NCI-H69 (cell line): ENCODE measurements around the gene PTPRM.
A peak's percentile ranks its signal among the peaks of the same experiment; 100 is the strongest.

ENCODE experiments used
- DNase-seq: peaks from one replicate; lab custom pipeline; 2025; lab: John Stamatoyannopoulos, UW

PTPRM gene

DNA sequence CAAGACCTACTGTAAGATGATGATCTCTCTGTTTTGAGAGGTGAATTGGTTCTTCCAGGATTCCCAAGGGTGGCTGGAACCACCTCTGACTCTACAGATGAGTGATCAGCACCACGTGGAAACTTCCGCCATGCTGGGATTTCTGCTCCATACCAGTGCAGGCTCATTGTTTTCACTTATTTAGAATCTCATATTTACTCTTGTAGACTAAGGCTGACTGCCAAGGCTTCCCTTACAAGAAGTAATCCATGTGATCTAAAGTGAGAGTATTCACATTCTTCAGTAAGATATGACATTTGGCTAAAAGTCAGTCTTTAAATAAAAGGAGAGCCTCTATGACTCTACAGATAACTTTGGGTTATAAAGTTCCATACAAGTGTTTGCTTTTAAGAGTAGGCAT lies 719.2 kb downstream of the PTPRM start:
- no peak for DNase-seq

DNA sequence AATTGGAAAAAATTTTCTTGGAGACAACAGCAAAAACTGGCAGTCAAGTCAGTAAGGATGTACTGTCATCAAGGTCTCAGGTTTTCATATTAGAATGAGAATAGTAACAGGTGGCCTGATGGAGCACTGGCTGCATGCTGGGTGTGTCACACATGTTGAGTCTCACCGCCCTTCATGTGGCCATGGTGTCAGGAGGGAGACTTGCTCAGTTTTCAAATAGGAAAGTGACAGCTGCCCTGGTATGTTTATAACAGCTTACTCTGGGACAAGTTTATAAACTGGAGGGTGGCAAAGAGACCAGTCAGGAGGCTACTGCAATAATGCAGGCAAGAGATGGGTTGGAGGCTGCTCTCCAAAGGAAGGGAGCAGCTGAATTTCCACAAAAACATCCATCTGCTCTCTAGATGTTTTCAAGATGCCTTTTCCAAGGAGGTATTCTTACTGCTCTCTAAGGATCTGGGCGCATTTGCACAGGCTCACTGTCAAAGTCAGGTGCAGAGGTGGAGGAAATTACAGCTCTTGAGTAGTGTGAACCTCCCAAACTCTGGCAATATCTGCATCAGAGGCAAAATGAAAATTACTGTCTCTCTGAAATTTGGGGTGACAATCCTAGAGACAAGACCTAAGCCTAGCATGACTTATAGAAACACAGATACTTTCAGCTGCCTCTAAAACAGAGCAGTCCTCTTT lies 720.2 kb downstream of the PTPRM start:
- DNase-seq = peak; percentile 58

DNA sequence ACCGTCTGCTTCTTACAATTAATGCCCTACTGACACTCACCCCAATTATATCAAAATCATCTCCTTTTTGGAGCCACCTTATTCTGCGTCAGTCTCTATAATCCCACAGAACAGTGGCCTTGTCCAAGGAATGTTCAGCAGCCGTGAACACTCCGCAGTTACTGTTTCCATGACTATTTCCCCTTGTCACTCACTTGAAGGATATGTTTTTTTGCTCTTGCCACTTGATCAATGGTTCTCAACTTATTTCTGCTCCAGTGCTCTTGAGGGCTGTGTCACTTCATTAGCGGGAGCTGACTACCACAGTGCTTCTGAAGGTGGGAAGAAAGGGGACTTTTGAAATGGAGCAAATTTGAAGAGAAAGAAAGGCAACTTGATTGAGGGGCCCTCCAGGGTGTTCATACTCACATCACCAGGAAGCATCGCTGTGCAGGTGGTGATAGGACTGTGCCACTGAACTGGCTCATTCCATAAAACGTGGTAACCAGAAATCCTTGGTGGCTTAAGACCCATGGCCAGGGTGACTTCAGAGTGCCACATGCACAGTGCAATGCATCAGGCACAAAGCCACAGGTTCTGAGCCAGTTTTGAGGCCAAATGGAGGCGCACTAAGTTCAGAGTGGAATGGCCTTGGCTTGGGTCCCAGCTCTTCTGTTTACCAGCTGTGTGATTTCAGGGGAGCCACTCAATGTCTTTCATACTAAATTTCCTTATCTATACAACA lies 721.5 kb downstream of the PTPRM start:
- peak; percentile 54 for DNase-seq

DNA sequence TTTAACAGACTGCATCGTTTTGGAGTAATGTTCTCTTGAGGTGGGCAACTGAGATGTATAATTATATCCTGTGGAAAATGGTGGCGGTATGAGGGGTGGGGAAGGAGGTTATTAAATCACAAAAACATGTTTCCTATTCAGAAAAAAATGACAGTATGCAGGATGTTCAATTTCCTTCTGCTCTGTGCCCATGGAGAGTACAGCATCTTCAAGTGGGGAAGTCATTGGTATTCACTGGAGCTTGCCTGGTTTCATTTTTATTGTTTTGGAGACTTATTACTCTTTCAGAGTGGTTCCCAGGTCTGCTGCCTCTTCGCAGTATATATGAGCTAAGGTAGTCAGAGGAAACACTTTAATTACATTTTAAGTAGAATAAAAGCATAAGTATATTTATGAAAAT lies 723.3 kb downstream of the PTPRM start:
- DNase-seq = peak; percentile 37

DNA sequence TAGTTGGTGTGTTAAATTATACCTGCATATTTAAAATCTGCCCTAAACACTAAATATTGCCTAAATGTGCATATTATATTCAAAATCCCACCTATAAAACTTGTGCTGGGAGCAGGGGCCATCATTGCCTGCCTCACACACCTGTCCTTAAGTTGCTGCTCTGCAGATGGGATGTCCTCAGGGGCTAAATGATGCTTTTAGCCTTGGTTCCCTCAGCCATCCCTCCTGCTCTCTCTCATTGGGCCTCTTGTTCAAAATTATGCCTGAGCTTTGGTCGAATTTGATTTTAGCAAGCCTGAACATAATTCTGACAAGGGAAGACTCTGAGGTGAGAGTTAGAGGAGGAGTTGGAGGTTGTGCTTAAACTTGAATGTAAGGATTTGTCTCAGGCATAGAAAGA lies 723.8 kb downstream of the PTPRM start:
- no peak for DNase-seq

DNA sequence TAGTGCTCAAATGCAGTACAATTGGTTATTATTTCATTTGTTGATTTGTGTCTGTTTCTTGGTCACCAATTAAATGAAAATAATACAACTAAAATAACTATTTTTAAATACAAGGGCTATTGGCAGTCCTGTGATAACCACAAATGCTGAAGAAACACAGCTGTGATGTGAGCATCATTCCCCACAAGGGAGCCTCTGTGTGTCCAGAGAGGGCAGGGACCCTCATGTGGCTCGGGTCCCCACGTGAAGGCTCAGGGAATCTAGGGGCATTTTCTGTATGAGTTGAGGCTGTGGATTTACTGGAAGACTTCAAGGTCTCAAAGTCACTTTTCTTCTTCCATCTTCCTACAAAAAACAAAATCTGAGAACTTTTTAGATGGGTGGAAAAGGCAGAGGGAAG lies 726.1 kb downstream of the PTPRM start:
- DNase-seq = no peak

DNA sequence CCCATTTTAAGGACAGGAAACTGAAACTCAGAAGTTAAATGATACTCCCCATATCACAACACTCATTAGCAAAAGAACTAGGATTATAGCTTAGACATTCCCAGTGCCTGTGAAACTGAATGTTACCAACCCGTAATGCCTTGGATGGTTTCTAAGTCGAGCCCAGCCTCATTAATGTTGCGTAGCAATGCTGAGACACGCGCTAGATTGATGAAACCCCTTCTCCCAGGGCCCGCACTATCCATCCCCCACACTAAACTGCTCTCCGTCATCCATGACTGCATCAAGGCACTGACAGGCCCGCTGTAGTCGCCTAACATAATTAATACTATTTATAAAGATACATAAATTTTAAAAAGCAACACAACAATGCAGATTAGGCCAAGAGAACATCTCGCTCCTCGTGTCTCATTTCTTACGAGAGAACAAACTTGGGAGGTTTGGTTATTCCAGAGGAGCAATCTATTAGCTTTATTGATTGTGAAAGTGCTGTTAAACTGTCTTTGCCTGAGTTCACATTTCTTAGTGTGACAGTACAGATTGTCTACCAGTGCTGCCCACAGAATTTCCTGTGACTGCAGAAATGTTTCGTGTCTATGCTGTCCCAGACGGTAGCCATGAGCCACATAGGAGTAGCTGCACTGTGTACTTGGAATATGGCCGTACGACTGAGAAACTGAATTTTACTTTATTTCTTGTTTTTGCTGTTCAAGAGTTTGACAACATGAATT lies 729.9 kb downstream of the PTPRM start:
- peak; percentile 48 for DNase-seq

DNA sequence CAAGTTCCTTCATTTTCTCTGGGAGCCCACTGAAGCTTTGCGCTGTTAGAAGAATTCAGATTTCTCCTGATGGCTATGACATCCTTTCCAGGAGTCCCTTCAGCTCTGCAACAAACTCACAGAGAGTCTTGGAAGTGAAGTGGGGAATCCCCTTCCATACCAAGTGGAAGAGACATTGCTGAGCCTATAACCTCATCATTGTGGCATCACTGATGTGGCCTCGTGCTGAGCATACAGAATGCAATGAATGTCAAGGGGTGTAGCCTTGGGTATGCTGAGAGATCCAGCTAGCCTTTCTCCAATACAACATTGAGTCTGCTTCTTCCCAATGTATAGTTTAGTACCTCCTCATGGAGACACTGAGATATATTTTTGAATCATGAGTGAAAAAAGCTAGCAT lies 731.1 kb downstream of the PTPRM start:
- DNase-seq = no peak

DNA sequence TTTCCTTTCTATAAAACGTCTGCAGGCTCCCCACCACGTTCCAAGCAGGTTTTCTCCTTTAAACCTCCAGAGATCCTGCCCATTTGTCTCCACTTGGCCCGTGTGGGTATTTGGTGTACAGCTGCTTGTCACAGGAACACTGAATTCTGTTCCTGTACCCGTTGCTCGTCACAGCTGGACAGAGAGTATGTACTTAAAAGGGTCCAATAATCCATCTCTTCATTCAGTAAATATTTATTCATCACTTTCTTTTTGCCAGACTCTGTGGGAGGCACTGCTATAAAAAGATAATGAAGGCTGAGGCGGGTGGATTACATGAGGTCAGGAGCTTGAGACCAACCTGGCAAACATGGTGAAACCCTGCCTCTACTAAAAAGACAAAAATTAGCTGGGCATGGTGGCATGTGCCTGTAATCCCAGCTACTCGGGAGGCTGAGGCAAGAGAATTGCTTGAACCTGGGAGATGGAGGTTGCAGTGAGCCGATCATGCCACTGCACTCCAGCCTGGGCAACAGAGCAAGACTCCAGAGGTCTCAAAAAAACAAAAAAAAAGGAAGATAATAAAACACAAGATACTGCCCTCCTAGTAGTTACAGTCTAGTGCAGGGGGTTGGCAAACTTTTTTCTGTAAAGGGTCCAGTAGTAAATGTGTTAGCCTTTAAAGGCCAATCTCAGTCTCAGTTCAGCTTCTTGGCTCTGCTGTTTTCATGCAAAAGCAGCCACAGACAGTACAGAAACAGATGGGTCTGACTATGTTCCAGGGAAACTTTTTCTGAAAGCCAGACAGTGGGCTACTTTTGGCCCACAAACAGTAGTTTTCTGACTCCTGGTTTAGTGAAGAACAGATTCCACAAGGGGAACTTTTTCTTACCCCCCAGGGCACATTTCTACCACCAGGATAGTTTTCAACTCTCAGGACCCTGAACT lies 732.2 kb downstream of the PTPRM start:
- peak; percentile 99 for DNase-seq

DNA sequence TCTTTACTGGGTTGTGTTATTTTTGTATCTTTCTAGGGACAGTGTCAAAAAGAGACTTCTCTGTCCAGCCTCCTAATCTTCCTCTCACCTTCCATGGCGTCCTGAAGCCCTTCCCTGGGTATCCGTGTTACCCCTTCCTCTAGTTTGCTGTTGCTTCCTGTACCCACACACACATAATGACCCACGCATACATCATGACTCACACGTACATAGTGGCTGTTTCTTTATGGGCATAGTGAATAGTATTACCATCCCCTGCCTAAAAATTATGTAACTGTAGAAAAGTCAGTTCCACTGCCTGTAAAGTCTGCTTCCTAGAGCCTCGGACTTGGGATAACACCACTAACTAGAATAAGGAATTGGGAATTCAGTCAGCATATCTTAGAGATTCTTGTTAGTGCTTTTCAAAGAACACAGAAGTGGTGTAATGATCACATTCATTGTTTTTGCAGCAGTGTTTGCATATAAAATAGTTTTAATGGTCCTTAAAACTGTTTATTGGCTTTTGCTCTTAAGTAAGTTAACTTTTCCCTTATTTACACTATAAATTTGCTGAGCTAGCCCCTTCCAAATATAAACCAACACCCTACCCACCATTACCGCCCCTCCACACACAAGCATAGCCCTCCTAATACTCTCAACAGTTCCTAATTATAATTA lies 733.8 kb downstream of the PTPRM start:
- peak; percentile 47 for DNase-seq

DNA sequence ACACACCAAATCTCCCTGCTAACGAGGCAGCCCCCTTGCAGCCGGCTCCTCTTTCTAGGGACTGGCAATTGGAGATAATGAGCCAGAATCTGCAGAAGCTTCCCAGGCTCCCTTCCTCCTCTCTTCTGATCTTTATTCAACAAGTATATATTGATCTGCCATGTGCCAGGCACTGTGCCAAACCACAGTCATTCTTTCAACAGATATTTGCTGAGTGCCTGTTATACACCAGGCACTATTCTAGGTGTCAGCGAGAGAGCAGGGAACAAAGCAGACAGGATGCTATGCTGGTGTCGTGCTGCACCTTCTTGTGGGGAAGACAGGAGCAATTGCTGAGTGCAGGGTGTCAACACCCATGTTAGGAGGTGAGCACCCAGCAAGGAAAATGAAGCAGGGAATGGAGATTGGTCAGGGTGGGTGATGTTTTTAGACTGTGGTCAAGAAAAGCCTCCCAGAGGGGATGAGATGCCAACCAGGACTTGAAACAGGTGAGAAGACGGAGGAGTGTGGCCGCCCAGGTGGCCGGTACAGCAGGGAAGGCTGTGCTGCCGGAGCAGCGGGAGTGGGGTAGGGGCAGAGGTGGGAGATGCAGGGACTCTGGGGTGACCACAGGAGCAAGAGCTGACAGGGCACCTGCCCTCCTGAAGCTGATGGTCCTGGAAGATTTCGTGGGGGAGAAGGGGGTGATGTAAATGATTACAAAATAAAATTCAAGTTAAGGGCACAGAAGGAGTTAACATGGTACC lies 734.5 kb downstream of the PTPRM start:
- peak; percentile 91 for DNase-seq

DNA sequence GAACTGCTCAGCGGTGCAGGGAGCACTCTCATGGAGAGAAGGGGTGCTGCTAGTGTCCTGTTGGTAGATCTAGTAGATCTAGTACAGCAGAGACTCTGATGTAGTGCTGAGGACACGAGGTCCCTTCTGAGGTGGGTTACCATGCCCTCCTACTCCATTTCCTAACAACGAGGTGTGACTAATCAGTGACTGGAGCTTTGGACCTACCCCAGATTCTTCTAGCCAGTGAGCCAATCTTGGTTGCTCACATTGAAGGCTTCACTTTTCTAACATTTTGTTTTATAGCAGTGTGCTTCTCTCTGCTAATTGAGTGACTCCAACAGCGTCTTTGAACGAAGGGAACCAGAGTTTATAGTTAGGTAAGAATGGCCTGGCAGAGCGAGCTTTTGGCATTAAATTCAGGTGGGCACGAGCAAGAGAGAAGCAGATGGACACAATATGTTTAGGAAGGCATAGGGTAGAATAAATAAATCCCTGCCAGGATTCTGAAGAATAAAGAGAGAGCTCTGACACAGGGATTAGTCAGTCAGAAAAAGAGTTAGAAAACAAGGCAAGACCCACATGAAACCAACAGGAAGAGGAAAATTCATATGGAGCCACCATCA lies 736.1 kb downstream of the PTPRM start:
- no peak for DNase-seq

DNA sequence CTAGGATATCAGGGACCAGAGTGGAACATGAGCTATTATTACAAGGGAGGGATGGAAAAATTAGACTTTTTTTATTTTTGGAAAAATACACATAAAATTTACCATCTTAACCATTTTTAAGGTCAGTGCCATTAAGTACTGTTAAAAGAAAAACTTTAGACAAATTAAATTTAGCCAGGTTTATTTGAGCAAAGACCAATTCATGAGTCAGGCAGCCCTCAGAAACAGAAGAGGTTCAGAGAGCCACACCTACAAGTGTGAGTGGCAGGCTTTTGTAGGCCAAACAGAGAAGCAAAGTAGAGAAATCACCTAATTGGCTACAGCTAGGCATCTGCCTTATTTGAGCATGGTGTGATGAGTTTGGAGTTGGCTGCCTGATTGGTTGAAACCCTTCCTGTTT lies 740.8 kb downstream of the PTPRM start:
- peak; percentile 47 for DNase-seq

DNA sequence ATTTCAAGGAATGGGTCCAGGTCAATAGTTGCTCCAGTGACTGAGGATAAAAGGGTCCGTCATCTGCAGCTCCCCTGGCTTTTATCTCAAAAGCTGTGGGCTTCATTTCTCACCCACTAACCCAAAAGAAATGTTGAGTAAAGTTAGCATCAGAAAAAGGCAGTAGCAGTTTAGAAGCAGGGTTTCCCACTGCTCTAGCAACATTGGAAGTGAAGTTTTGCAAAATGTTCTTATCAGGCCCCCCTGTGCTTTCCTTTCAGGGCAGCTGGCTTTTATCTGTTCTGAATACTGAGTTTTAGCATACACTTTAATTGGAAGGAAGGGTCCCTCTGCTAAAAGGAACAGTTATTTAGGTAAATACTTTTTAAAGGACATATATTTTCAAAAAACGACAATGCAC lies 745.9 kb downstream of the PTPRM start:
- no peak for DNase-seq

DNA sequence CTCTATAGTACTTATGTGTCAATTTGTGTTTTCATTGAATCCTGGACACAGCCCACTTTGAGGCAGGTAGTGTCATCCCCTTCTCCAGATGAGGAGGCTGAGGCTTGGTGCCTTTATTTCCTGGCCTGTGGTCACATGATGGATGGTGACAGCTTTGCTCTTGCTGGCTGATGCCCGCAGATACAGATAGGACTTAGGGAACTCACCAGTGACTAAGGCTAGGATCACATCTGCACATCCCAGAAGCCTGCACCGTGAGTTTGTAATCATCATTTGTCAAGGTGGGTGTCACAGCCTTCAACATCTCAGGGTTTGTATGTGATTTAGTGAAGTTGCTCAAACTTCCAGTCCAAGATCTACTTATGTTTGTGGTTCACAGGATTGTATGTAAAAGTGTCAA lies 747.0 kb downstream of the PTPRM start:
- no peak for DNase-seq

DNA sequence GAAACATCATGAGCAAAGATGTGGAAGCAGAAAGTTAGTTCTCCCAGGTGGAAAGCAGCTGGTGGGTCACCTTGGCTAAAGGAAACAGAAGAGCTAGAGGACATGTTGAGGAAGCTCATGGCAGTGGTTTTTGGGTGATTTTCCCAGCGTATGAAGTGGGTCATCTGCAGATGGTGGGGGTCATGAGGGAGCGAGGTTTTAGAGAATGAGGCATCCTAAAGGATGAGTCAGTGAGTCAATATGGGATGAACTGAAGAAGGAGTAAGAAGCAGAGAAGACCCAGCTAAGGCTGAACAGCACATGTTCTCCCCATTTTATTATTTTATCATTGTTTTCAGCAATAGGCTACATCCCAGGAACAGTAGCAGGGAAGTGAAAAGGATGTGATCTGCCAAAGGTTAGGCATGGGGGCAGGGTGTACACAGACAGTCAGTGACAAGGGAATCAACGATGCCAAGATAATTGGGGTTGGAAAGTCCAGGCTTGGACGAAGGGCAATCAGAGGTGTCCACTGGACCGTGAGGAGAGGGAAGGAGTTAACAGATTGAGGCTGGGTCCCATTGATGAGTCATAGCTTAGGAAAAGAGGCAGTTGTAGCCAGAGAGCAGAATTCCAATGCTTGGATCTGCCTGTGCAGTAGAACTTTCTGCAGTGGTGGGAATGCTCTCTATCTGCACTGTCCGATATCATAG lies 752.8 kb downstream of the PTPRM start:
- DNase-seq = no peak

DNA sequence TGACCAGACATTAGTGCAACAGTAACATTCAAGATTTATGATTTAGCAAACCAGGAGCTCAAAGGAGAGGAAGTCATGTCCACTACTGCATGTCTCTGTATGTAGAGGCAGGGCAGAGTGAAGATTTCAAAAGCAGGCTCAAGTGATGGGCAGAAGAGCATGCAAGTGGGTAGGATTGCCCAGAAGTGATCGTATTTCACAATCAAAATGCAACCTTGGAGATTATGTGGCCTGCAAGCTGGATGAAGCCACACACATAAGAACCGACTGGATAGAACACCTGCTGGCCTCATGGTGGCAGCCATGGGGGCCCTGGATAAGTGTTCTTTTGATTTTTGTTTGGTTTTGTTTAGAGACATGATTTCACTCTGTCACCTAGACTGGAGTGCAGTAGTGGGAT lies 755.4 kb downstream of the PTPRM start:
- DNase-seq = peak; percentile 30

DNA sequence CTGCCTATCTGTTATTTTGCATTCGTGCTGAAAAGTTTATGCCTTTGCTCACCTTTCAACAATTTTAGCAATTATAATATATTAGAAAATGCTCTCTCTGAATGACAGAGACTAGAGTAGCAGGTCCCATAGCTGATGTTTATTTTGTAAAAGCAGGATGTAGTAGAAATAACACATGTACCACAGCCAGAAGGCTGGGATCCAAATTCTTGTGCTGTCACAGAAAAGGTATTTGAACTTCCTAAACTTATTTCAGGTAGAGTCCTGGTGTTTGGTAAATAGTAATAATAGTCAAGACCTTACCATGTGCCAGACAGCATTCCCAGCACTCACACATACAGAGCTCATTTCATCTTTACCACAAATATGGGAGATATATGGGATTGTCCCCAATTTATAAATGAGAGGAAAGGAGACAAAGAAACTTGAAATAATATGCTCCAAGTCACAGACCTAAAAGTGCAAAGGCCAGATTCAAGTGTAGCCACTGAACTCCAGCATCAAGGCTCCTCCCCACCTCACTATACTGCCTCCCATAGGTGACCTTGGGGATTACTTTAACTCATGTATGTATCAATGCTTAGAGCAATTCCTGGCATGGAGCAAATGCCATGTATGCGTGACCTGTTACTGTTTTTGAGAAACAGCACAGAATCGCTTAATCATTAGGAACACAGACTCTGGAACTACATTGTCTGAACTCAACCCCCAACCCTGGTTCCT lies 757.4 kb downstream of the PTPRM start:
- DNase-seq = peak; percentile 40

DNA sequence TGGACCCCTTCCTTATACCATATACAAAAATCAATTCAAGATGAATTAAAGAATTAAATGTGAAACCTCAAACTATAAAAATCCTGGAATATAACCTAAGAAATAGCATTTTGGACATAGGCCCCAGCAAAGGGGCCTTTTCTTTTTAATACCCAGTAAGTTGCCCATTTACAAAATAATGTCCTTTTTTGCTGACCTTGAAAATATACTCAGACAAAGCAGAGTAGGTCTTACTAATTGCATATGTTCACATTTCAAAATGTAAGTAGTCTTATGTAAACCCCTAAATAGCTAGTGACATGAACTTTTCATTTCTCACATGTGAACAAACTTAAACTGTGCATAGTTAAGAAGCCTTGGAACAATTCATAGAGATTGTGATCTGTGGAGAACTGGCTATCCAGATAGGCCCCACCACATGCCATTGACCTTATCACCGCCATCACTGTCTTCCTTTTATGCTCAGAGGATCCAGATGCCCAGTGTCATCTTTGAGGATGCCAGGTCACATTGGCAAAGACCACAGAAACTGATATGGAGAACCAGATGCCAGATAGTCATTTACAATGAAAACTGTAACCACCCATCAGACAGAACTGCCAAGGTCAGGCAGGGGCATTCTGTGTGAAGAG lies 759.8 kb downstream of the PTPRM start:
- DNase-seq = no peak
